ENCODE measurements around the gene SEBOX.

- TF ChIP-seq POLR2AphosphoS5 (IDR thresholded peaks at IDR 0.05) (no peak), CTCF (IDR thresholded peaks at IDR 0.05) (no peak)
Observed at GRCh38 chr17:28334666-28335200, 30.3 kb downstream of the SEBOX start.

Measured in esophagus muscularis mucosa (tissue), 3 donors.